Right ventricle myocardium inferior (tissue), 1 donor: ENCODE measurements around the gene JOSD2. TPM values are rescaled to one million over a fixed set of nuclear protein-coding genes. Genes with fewer than 3 reads are reported as not detected.
"Not testable (repeated sequence)": the region's sequence is repeated elsewhere in the genome, so short reads cannot be mapped to it uniquely, and the experiment has no call there.

Experiments used
- ATAC-seq: fragments of 200-7000 bp; cut with Tn5 transposase; one replicate; pipeline ENCODE4 v1.9.1; 2020; ENCODE audit warnings: mild to moderate bottlenecking, moderate library complexity
- DNase-seq: peaks from one replicate; pipeline ENCODE4 v3.0.0; 2021; ENCODE audit errors: missing footprints
- intact Hi-C: fragments of 100-400 bp; cut with DNase I; formaldehyde crosslinking; loops from one replicate; pipeline ENCODE4 v1.11.0; 2022
- total RNA-seq: library from RNA; stranded (reverse); fragmentation: NEBNext Ultra II Directional; extraction: Animal tissue kit (Norgen Biotek cat#: 25700); gene quantifications from one replicate; pipeline ENCODE4 v1.2.1, GENCODE V29; 2021
- donor health status: DM: no; HTN: yes; CAD: no; lungs with severe emphysema.

The JOSD2 gene
- total RNA-seq, 1 donor from 2014 or later, result 43.7 TPM

GRCh38 chr19:50549059-50549926 is 38.3 kb upstream of the JOSD2 start:
- no peak for DNase-seq
- no peak for ATAC-seq
- intact Hi-C loops, result no loop called here

GRCh38 chr19:50548191-50549058 is 37.4 kb upstream of the JOSD2 start:
- no peak for DNase-seq
- ATAC-seq, result no peak
- intact Hi-C loops, result no loop called here

- ATAC-seq (no peak), DNase-seq (no peak)
- intact Hi-C loops, result no loop called here
Observed at GRCh38 chr19:50547385-50548190, 36.6 kb upstream of the JOSD2 start.

GRCh38 chr19:50546527-50547221 is 35.7 kb upstream of the JOSD2 start:
- intact Hi-C loops, result no loop called here
- ATAC-seq, result no peak
- DNase-seq, result no peak

GRCh38 chr19:50542943-50543342 is 32.0 kb upstream of the JOSD2 start:
- ATAC-seq (no peak), DNase-seq (no peak)
- intact Hi-C loops, result no loop called here

GRCh38 chr19:50537769-50538230 is 26.8 kb upstream of the JOSD2 start:
- ATAC-seq (peak; percentile 80), DNase-seq (peak; percentile 82)
- intact Hi-C loops, result loop anchor here (2.0 kb wide), 1 partner anchor 245 kb away; no protein-coding TSS in a partner anchor

GRCh38 chr19:50537306-50537685 is 26.3 kb upstream of the JOSD2 start:
- no peak for ATAC-seq
- intact Hi-C loops, result loop anchor here (2.0 kb wide), 1 partner anchor 246 kb away; no protein-coding TSS in a partner anchor
- DNase-seq, result no peak

- no peak for ATAC-seq
- DNase-seq, result no peak
- intact Hi-C loops, result loop anchor here (2.0 kb wide), 1 partner anchor 246 kb away; no protein-coding TSS in a partner anchor
Observed at GRCh38 chr19:50536662-50537305, 25.8 kb upstream of the JOSD2 start.

GRCh38 chr19:50535672-50536187 is 24.7 kb upstream of the JOSD2 start:
- ATAC-seq (no peak), DNase-seq (no peak)
- intact Hi-C loops, result loop anchor here (2.0 kb wide), 1 partner anchor 247 kb away; no protein-coding TSS in a partner anchor

GRCh38 chr19:50534478-50534877 is 23.5 kb upstream of the JOSD2 start:
- intact Hi-C loops, result no loop called here
- no peak for ATAC-seq
- DNase-seq, result no peak

GRCh38 chr19:50532952-50533351 is 22.0 kb upstream of the JOSD2 start:
- DNase-seq (no peak), ATAC-seq (no peak)
- intact Hi-C loops, result no loop called here

- intact Hi-C loops, result no loop called here
Observed at GRCh38 chr19:50531171-50531612, 20.2 kb upstream of the JOSD2 start.

GRCh38 chr19:50528052-50528451 is 17.1 kb upstream of the JOSD2 start:
- DNase-seq, ATAC-seq, intact Hi-C loops: not testable (repeated sequence)

More at GRCh38 chr19:50531171-50531612, 20.2 kb upstream of the JOSD2 start:
- DNase-seq (no peak), ATAC-seq (no peak)

GRCh38 chr19:50522881-50523280 is 11.9 kb upstream of the JOSD2 start:
- DNase-seq (no peak), ATAC-seq (no peak)
- intact Hi-C loops, result no loop called here

- intact Hi-C loops, result no loop called here
- DNase-seq (no peak), ATAC-seq (no peak)
Observed at GRCh38 chr19:50520822-50521465, 10.0 kb upstream of the JOSD2 start.

- intact Hi-C loops, result no loop called here
- ATAC-seq (no peak), DNase-seq (no peak)
Observed at GRCh38 chr19:50519006-50519575, 8.1 kb upstream of the JOSD2 start.
